GM12891 (cell line): ENCODE data around the gene TMEM222.

Experiments used
- PAX5 ChIP-seq: IDR thresholded peaks from 2 replicates; pipeline ENCODE4 v1.6.1; 2011; ENCODE audit warnings: low read length, moderate library complexity, mild to moderate bottlenecking; ENCODE audit not compliant: insufficient read depth, severe bottlenecking
- POLR2A ChIP-seq: IDR thresholded peaks from 2 replicates; pipeline ENCODE4 v1.6.1; 2011; ENCODE audit warnings: low read depth, low read length, control low read depth
- POLR2AphosphoS5 ChIP-seq: IDR thresholded peaks from 2 replicates; pipeline ENCODE4 v1.6.1; 2011; ENCODE audit warnings: low read depth, low read length, control low read depth
- POU2F2 ChIP-seq: IDR thresholded peaks from 2 replicates; pipeline ENCODE4 v1.6.1; 2011; ENCODE audit warnings: low read depth, mild to moderate bottlenecking, control low read depth, low read length, moderate library complexity
- TAF1 ChIP-seq: IDR thresholded peaks from 2 replicates; pipeline ENCODE4 v1.6.1; 2011; ENCODE audit warnings: low read depth, low read length, control low read depth

- TF ChIP-seq POLR2A (no peak), TAF1 (no peak), POLR2AphosphoS5 (no peak), PAX5 (no peak), POU2F2 (no peak)
These were observed 31.4 kb upstream of the TMEM222 start for GRCh38 chr1:27290581-27290980.
